ENCODE measurements around the gene PMEPA1. TPM values are rescaled to one million over a fixed set of nuclear protein-coding genes. Genes with fewer than 3 reads are reported as not detected.
A peak's percentile ranks its signal among the peaks of the same experiment; 100 is the strongest.

The PMEPA1 gene
- total and polyA plus RNA-seq, 2 experiments from 2014 or later: 7.3 to 15.4 TPM

DNA sequence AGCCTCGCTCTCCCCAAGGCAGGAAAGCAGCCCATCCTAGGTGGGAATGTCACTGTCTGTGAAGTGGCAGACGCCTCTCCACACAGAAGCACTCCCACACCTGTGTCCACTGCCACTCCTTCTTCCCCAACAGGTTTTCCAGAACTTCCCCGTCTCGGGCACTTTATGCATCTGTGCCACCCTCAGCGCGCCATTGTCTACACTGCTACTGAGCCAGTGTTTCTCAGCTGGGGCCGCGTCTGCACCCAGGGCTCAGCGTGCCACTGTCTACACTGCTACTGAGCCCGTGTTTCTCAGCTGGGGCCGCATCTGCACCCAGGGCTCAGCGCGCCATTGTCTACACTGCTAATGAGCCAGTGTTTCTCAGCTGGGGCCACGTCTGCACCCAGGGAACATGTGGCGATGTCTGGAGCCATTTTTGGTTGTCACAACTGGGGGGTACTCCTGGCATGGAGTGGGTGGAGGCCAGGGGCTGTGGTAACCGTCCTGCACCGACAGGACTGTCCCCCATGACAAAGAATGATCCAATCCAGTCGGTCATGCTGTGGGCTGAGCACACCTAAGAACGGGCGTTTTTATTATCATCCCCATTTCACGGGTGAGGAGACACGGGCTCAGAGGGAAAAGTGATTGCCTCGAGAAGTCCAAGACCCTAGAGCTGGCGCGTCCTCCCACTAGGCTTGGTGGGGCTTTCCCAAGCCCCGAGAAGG, 47.9 kb downstream of the PMEPA1 start (continued):
- no peak for TF ChIP-seq STAT1 (IDR thresholded peaks at IDR 0.05; ENCODE audit: unreplicated experiment)
- TF ChIP-seq EZH2phosphoT487 (IDR thresholded peaks at IDR 0.05; ENCODE audit: unreplicated experiment): no peak

DNA sequence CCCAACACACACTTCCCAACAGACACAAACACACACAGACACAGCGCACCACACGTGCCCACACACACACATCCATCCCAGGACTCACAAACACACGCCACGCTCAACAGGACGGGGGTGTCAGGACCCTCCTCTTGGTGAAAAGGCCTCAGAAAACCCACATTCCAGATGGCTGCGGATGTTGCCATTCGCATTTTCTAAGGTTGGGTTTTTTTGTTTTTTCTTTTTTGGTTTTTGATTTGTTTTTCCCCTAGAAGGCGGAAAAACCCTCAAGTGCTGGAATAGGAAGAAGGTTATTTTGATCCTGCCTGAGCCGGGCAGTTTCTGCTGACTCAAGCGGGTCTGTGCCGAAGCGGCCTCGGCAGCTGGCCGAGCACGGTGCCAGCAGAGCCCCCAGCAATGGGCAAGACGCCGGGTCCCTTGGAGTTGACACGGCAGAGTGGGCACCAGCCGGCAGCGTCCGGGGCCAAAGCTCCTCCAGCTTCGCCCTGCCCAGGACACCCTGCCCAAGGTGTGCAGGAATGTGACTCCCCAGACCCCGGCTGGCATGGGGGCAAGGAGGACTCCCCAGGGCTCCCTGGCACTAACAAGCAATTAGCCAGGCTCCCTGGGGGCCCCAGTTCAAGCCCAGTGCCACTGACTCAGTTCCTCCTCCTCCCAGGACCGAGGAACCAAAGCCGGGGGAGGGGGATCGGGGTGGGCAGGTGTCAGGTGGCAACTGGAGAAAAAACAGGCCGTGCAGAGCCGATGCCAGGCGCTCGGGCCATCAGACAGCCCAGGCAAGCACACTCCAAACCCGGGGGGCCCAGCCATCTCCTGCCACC, 48.7 kb downstream of the PMEPA1 start:
- Histone ChIP-seq H3K4me1 (ENCODE audit: insufficient read depth) (no peaks in the 10 kb centered on the region; the same call in 1 of the 2 replicates), H3K9me2 (ENCODE audit: insufficient read depth) (no peaks in the 10 kb centered on the region), H4K20me1 (replicated peaks; ENCODE audit: insufficient read depth) (peaks cover 16% of the 10 kb centered on the region; the same call in 1 of the 2 replicates), H3K36me3 (ENCODE audit: insufficient read depth) (no peaks in the 10 kb centered on the region), H3K4me3 (no peak overlapping the region), H3K27ac (ENCODE audit: low read depth) (no peak overlapping the region), H3F3A (replicated peaks; ENCODE audit: low read depth) (no peaks in the 10 kb centered on the region), H2AFZ (no peak overlapping the region), H3K27me3 (ENCODE audit: insufficient read depth) (no peaks in the 10 kb centered on the region), H3K4me2 (no peak overlapping the region), H3K79me2 (replicated peaks; ENCODE audit: insufficient read depth) (peaks cover 45% of the 10 kb centered on the region)
- DNase-seq (ENCODE audit: low spot score): no peak
- no peak for ATAC-seq
- Mint-ChIP-seq H3K9me3 (no peaks in the 10 kb centered on the region; the same call in 2 of the 3 replicates), H3K4me1 (peaks cover 18% of the 10 kb centered on the region), H3K36me3 (ENCODE audit: low read depth) (peaks cover 16% of the 10 kb centered on the region), H3K27ac (peak overlapping the region; percentile 4; the same call in 1 of the 2 replicates), H3K4me3 (no peak overlapping the region), H3K27me3 (ENCODE audit: insufficient read depth, low read depth, poor library complexity) (peaks cover 14% of the 10 kb centered on the region)
- TF ChIP-seq, protein P1, sequence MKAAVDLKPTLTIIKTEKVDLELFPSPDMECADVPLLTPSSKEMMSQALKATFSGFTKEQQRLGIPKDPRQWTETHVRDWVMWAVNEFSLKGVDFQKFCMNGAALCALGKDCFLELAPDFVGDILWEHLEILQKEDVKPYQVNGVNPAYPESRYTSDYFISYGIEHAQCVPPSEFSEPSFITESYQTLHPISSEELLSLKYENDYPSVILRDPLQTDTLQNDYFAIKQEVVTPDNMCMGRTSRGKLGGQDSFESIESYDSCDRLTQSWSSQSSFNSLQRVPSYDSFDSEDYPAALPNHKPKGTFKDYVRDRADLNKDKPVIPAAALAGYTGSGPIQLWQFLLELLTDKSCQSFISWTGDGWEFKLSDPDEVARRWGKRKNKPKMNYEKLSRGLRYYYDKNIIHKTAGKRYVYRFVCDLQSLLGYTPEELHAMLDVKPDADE (IDR thresholded peaks at IDR 0.05): no peak

DNA sequence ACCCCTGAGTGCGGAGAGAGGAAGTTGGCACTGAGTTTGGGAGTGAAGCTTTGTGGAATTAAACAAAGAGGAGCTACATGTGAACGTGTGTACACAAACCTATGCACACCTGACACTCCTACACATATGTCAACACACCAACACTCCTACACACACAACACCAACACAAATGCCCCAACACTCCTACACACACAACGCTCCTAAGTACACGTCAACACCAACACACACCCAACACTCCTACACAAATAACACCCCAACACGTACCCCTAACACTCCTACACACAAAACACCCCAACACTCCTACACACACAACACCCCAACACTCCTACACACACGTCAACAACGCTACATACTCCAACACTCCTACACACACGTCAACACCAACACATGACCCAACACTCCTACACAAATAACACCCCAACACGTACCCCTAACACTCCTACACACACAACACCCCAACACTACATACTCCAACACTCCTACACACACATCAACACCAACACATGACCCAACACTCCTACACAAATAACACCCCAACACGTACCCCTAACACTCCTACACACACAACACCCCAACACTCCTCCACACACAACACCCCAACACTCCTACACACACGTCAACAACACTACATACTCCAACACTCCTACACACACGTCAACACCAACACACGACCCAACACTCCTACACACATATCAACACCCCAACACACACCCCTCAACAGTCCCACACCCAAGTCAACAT, 49.5 kb downstream of the PMEPA1 start:
- Histone ChIP-seq H3K4me3 (no peak overlapping the region), H3K4me1 (ENCODE audit: insufficient read depth) (no peaks in the 10 kb centered on the region; the same call in 1 of the 2 replicates), H3K4me2 (no peak overlapping the region), H3K9me2 (ENCODE audit: insufficient read depth) (no peaks in the 10 kb centered on the region), H3F3A (replicated peaks; ENCODE audit: low read depth) (no peaks in the 10 kb centered on the region), H3K36me3 (ENCODE audit: insufficient read depth) (no peaks in the 10 kb centered on the region), H3K27ac (ENCODE audit: low read depth) (no peak overlapping the region), H3K79me2 (replicated peaks; ENCODE audit: insufficient read depth) (peaks cover 37% of the 10 kb centered on the region), H4K20me1 (replicated peaks; ENCODE audit: insufficient read depth) (peaks cover 12% of the 10 kb centered on the region; the same call in 1 of the 2 replicates), H3K27me3 (ENCODE audit: insufficient read depth) (no peaks in the 10 kb centered on the region), H2AFZ (no peak overlapping the region)
- DNase-seq (ENCODE audit: low spot score): no peak
- Mint-ChIP-seq H3K27ac (peak overlapping the region; percentile 4; the same call in 1 of the 2 replicates), H3K9me3 (no peaks in the 10 kb centered on the region; the same call in 2 of the 3 replicates), H3K4me1 (peaks cover 22% of the 10 kb centered on the region), H3K36me3 (ENCODE audit: low read depth) (peaks cover 16% of the 10 kb centered on the region), H3K27me3 (ENCODE audit: insufficient read depth, low read depth, poor library complexity) (peaks cover 17% of the 10 kb centered on the region), H3K4me3 (no peak overlapping the region)
- ATAC-seq: no peak
- TF ChIP-seq EZH2 (IDR thresholded peaks at IDR 0.05; ENCODE audit: low read depth, unreplicated experiment) (no peak), POLR2AphosphoS5 (IDR thresholded peaks at IDR 0.05; ENCODE audit: low read depth) (no peak), JUNB (IDR thresholded peaks at IDR 0.05; ENCODE audit: unreplicated experiment) (no peak), ZNF331 (CRISPR knock-in tag; IDR thresholded peaks at IDR 0.05; ENCODE audit: low read depth) (no peak), ZNF114 (CRISPR knock-in tag; IDR thresholded peaks at IDR 0.05) (no peak), EZH2phosphoT487 (IDR thresholded peaks at IDR 0.05; ENCODE audit: unreplicated experiment) (no peak), STAT1 (IDR thresholded peaks at IDR 0.05; ENCODE audit: unreplicated experiment) (no peak), NANOG (IDR thresholded peaks at IDR 0.05; ENCODE audit: borderline replicate concordance) (no peak), CREB1 (CRISPR knock-in tag; IDR thresholded peaks at IDR 0.05; ENCODE audit: low read depth) (no peak)
- TF ChIP-seq, protein P2, sequence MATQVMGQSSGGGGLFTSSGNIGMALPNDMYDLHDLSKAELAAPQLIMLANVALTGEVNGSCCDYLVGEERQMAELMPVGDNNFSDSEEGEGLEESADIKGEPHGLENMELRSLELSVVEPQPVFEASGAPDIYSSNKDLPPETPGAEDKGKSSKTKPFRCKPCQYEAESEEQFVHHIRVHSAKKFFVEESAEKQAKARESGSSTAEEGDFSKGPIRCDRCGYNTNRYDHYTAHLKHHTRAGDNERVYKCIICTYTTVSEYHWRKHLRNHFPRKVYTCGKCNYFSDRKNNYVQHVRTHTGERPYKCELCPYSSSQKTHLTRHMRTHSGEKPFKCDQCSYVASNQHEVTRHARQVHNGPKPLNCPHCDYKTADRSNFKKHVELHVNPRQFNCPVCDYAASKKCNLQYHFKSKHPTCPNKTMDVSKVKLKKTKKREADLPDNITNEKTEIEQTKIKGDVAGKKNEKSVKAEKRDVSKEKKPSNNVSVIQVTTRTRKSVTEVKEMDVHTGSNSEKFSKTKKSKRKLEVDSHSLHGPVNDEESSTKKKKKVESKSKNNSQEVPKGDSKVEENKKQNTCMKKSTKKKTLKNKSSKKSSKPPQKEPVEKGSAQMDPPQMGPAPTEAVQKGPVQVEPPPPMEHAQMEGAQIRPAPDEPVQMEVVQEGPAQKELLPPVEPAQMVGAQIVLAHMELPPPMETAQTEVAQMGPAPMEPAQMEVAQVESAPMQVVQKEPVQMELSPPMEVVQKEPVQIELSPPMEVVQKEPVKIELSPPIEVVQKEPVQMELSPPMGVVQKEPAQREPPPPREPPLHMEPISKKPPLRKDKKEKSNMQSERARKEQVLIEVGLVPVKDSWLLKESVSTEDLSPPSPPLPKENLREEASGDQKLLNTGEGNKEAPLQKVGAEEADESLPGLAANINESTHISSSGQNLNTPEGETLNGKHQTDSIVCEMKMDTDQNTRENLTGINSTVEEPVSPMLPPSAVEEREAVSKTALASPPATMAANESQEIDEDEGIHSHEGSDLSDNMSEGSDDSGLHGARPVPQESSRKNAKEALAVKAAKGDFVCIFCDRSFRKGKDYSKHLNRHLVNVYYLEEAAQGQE (IDR thresholded peaks at IDR 0.05; ENCODE audit: unreplicated experiment): no peak
- TF ChIP-seq, protein P3, sequence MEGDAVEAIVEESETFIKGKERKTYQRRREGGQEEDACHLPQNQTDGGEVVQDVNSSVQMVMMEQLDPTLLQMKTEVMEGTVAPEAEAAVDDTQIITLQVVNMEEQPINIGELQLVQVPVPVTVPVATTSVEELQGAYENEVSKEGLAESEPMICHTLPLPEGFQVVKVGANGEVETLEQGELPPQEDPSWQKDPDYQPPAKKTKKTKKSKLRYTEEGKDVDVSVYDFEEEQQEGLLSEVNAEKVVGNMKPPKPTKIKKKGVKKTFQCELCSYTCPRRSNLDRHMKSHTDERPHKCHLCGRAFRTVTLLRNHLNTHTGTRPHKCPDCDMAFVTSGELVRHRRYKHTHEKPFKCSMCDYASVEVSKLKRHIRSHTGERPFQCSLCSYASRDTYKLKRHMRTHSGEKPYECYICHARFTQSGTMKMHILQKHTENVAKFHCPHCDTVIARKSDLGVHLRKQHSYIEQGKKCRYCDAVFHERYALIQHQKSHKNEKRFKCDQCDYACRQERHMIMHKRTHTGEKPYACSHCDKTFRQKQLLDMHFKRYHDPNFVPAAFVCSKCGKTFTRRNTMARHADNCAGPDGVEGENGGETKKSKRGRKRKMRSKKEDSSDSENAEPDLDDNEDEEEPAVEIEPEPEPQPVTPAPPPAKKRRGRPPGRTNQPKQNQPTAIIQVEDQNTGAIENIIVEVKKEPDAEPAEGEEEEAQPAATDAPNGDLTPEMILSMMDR (conservative IDR thresholded peaks at IDR 0.05; ENCODE audit: low read depth in 2 of 2): no peak

Measured in GM23338 (cell line).